Measurements from ENCODE around the gene ZNF722. TPM values are rescaled to one million over a fixed set of nuclear protein-coding genes. Genes with fewer than 3 reads are reported as not detected.
"Not testable (repeated sequence)": the region's sequence is repeated elsewhere in the genome, so short reads cannot be mapped to it uniquely, and the experiment has no call there.

ZNF722 gene
- total RNA-seq (2014; rRNA removed; shearing (Covaris generic)): 0.12 TPM in 1 of 2 replicates, not detected in the other

- no peak for DNase-seq (ENCODE audit: low spot score)
Observed at GRCh38 chr7:63998549-63998948, at the start of gene ZNF722. Gene ZNF722, plus strand, starts transcription at chr7:63998849. Its CDS starts 113 bp downstream, at chr7:63998962.

- DNase-seq (ENCODE audit: low spot score): no peak
Observed at GRCh38 chr7:63953181-63953580, 45.5 kb upstream of the ZNF722 start.

DNA sequence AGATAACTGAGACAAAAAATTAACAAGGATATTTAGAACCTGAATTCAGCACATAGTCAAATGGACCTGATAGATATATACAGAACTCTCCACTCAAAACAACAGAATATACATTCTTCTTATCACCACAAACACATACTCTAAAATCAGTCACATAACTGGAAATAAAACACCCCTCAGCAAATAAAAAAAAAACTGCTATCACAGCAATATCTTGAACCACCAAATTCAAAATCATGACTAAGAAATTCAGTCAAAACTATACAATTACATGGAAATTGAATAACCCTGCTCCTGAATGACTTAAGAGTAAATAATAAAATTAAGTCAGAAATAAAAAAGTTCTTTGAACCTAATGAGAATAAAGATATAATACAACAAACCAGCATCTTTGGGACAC is 30.0 kb upstream of the ZNF722 start:
- DNase-seq (ENCODE audit: low spot score): no peak

- not testable (repeated sequence) for DNase-seq (ENCODE audit: low spot score)
Observed at GRCh38 chr7:64015496-64015895, 16.8 kb downstream of the ZNF722 start.

DNA sequence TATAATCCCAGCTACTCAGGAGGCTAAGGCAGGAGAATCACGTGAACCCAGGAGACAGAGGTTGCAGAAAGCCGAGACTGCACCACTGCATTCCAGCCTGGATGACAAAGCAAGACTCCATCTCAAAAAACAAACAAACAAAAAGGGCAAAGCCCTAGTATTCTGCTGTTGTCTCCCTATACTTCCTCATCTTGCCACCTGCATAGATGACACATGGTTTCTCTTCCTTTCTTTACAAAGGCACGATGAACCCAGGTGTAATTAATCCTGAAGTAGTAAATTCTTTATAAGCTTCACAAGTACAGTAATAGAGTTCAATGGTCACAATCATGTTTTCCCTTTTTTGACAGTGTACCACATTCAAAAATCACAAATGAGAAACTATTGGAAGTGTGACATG is 36.7 kb downstream of the ZNF722 start:
- no peak for DNase-seq (ENCODE audit: low spot score)

DNA sequence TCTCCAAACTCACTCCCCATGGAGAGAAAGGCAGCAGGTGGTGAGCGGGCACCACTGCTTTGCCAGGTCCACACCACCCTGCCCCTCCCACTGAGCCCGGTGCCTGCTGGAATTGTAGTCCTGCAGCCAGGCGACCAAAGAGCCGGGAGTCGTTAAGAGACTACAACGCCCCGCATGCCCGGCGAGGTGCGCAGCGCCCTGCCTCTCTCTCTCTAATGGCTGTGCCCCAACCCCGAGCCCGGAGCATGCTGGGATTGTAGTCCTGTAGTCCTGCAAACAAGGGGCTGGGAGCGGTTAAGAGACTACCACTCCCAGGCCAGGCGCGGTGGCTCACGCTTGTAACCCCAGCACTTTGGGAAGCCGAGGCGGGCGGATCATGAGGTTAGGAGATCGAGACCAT is 38.4 kb downstream of the ZNF722 start:
- DNase-seq (ENCODE audit: low spot score): no peak

GRCh38 chr7:64045301-64046040 is 46.8 kb downstream of the ZNF722 start, which contains the start of gene ZNF727:
Gene ZNF727, plus strand, starts transcription at chr7:64045434. Its CDS starts 188 bp downstream, at chr7:64045622.
- peak; percentile 45 for DNase-seq (ENCODE audit: low spot score)

DNA sequence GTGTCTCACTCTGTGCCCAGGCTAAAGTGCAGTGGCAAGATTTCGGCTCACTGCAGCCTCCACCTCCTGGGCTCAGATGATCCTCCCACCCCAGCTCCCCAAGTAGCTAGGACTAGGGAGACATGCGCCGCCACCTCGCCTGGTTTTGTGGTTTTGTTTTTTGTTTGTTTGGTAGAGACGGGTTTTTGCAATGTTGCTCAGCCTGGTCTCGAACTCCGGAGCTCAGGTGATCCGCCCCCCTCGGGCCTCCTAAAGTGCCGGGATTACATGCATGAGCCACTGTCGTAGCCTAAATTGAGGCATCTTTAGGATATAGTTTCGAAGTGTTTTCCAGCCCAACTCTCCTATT is 47.4 kb downstream of the ZNF722 start:
- DNase-seq (ENCODE audit: low spot score): no peak

Other genes starting within 250 kb of the ZNF722 start
- gene ZNF727, start 46.6 kb downstream of the ZNF722 start, total RNA-seq (2014; rRNA removed; shearing (Covaris generic)): 0.99 and 1.2 TPM in 2 replicates
- not detected in 2 replicates for gene ZNF735, start 208.4 kb downstream of the ZNF722 start, total RNA-seq (2014; rRNA removed; shearing (Covaris generic))
- gene ZNF679, start 229.6 kb downstream of the ZNF722 start, total RNA-seq (2014; rRNA removed; shearing (Covaris generic)): not detected in 2 replicates

All from H4 (cell line).